Right lobe of liver (tissue), 6 donors: ENCODE measurements around the gene ELF2. TPM values are rescaled to one million over a fixed set of nuclear protein-coding genes. Genes with fewer than 3 reads are reported as not detected.
A peak's percentile ranks its signal among the peaks of the same experiment; 100 is the strongest.
"Not testable (repeated sequence)": the region's sequence is repeated elsewhere in the genome, so short reads cannot be mapped to it uniquely, and the experiment has no call there.

ENCODE experiments used
- ATAC-seq, 4 donors: fragments of 200-7000 bp; cut with Tn5 transposase; one replicate each; pipeline ENCODE4 v1.9.1; 2020; ENCODE audit warnings: mild to moderate bottlenecking in 4 of 4, moderate library complexity in 4 of 4
- DNase-seq, 3 donors: peaks; one replicate each; pipeline ENCODE4 v3.0.0-alpha.2; 2020
- H3K27ac ChIP-seq, 3 donors: fragments of 200-600 bp; one replicate each; pipeline ENCODE4 v1.8.0; 2022
- H3K27me3 ChIP-seq, 2 donors: fragments of 200-600 bp; one replicate each; pipeline ENCODE4 v1.8.0; 2022
- H3K36me3 ChIP-seq, 4 donors: fragments of 200-600 bp; sonication (generic) in 1 of 4; one replicate each; pipeline versions ENCODE4 v1.5.1 to v1.8.0; 2017 to 2022; ENCODE audit warnings: control low read depth in 1 of 4
- H3K4me1 ChIP-seq, 4 donors: fragments of 200-600 bp; sonication (generic) in 1 of 4; one replicate each; pipeline versions ENCODE4 v1.5.1 to v1.8.0; 2017 to 2022; ENCODE audit warnings: control low read depth in 1 of 4
- H3K4me3 ChIP-seq, 3 donors: fragments of 200-600 bp; one replicate each; pipeline ENCODE4 v1.8.0; 2022
- H3K9me3 ChIP-seq, 4 donors: fragments of 200-600 bp; sonication (generic) in 1 of 4; one replicate each; pipeline versions ENCODE4 v1.5.1 to v1.8.0; 2017 to 2022; ENCODE audit warnings: control low read depth in 1 of 4
- CTCF ChIP-seq, 4 donors: fragments of 200-600 bp in 3 of 4; fragments of 450-650 bp in 1 of 4; IDR thresholded peaks; one replicate each; pipeline versions ENCODE4 v1.5.1 to v1.8.0; 2016 to 2022; ENCODE audit warnings: antibody characterized with exemption in 4 of 4, mild to moderate bottlenecking in 2 of 4
- POLR2A ChIP-seq: fragments of 450-650 bp; IDR thresholded peaks from one replicate; pipeline ENCODE4 v1.6.1; 2017; ENCODE audit warnings: antibody characterized with exemption, mild to moderate bottlenecking
- WGBS: methylation state at CpG from one replicate; pipeline ENCODE4 v1.1.6; 2018; ENCODE audit warnings: low coverage, low lambda C conversion rate; ENCODE audit not compliant: insufficient coverage; ENCODE audit errors: missing lambda C conversion rate; 5-methylcytosine and 5-hydroxymethylcytosine counted together
- intact Hi-C, 2 donors: fragments of 100-400 bp; cut with DNase I; formaldehyde crosslinking; loops; one replicate each; pipeline versions ENCODE4 v1.11.2 to v1.14.1; 2022
- total RNA-seq, 6 experiments: library from RNA; depleted of rRNA in 2 of 6; stranded (reverse); fragments of >200 nt in 2 of 6; fragmentation: NEBNext Ultra II Directional in 3 of 6; extraction: Animal tissue kit (Norgen Biotek cat#: 25700) in 3 of 6; gene quantifications; one replicate each; pipeline versions ENCODE4 v1.1.0 to v1.2.4, GENCODE V29; 2016 to 2023
- donor health status: DM: no; HTN: yes; CAD: no.
- donor health status: DM: no; HTN: no; CAD: no.
- donor health status: DM: no; HTN: no; CAD: no.
- donor health status: DM: no; HTN: yes; CAD: no.
- donor health status: DM: no; HTN: yes; CAD: no.

ELF2 gene
- total RNA-seq, 6 experiments from 2014 or later: 14.0 to 24.3 (median 16.7) TPM

GRCh38 chr4:139202991-139203390 is 26.0 kb upstream of the ELF2 start:
- H3K27ac ChIP-seq: no peak overlapping the region
- intact Hi-C loops: no loop called here
- no peaks in the 10 kb centered on the region for H3K4me1 ChIP-seq
- no peaks in the 10 kb centered on the region for H3K27me3 ChIP-seq
- no peak overlapping the region for H3K4me3 ChIP-seq
- H3K9me3 ChIP-seq: no peaks in the 10 kb centered on the region
- peak in 1 of 3 donors; percentile 4 for DNase-seq
- H3K36me3 ChIP-seq: no peaks in the 10 kb centered on the region
- TF ChIP-seq CTCF (IDR thresholded peaks at IDR 0.05): no peak
- 83% methylated on average over 2 of the region's 2 CpGs for WGBS
- ATAC-seq: no peak

GRCh38 chr4:139200506-139200905 is 23.5 kb upstream of the ELF2 start:
- Histone ChIP-seq H3K27ac (no peak overlapping the region), H3K36me3 (no peaks in the 10 kb centered on the region), H3K4me1 (no peaks in the 10 kb centered on the region), H3K4me3 (no peak overlapping the region), H3K9me3 (no peaks in the 10 kb centered on the region), H3K27me3 (no peaks in the 10 kb centered on the region)
- ATAC-seq: no peak
- peak in 1 of 3 donors; percentile 5 for DNase-seq
- intact Hi-C loops: no loop called here
- TF ChIP-seq CTCF (IDR thresholded peaks at IDR 0.05) (no peak), POLR2A (no peak)
- WGBS: 95% methylated on average over 4 of the region's 4 CpGs

GRCh38 chr4:139200102-139200501 is 23.1 kb upstream of the ELF2 start:
- Histone ChIP-seq H3K9me3 (no peaks in the 10 kb centered on the region), H3K4me1 (no peaks in the 10 kb centered on the region), H3K36me3 (no peaks in the 10 kb centered on the region), H3K4me3 (no peak overlapping the region), H3K27me3 (no peaks in the 10 kb centered on the region), H3K27ac (no peak overlapping the region)
- no peak for TF ChIP-seq POLR2A
- no peak for TF ChIP-seq CTCF (IDR thresholded peaks at IDR 0.05)
- DNase-seq (no peak), ATAC-seq (no peak)
- whole genome bisulfite sequencing: 56% methylated on average over 4 of the region's 4 CpGs
- intact Hi-C loops: no loop called here

GRCh38 chr4:139197214-139197613 is 20.2 kb upstream of the ELF2 start:
- H3K9me3 ChIP-seq, ATAC-seq, intact Hi-C loops, H3K4me3 ChIP-seq, H3K27ac ChIP-seq, H3K27me3 ChIP-seq, H3K36me3 ChIP-seq, H3K4me1 ChIP-seq: not testable (repeated sequence)
- DNase-seq: peak in 1 of 3 donors; percentile 5
- 83% methylated on average over 4 of the region's 4 CpGs for WGBS

- Histone ChIP-seq H3K36me3 (no peaks in the 10 kb centered on the region), H3K9me3 (no peaks in the 10 kb centered on the region), H3K4me3 (no peak overlapping the region), H3K27ac (no peak overlapping the region), H3K4me1 (no peaks in the 10 kb centered on the region), H3K27me3 (no peaks in the 10 kb centered on the region)
- DNase-seq: no peak
- intact Hi-C loops: no loop called here
- no peak for ATAC-seq
- 47% methylated on average over 3 of the region's 3 CpGs for WGBS
- TF ChIP-seq POLR2A: no peak
- TF ChIP-seq CTCF (IDR thresholded peaks at IDR 0.05): no peak
These were observed 19.4 kb upstream of the ELF2 start for GRCh38 chr4:139196462-139196861.
